Effector CD4-positive, alpha-beta T cell (primary cell): ENCODE measurements around the gene CHRNB2.

Source experiments
- DNase-seq: peaks from one replicate; pipeline ENCODE4 v3.0.0-alpha.2; 2020

The CHRNB2 gene

GRCh38 chr1:154611150-154611862 lies 43.7 kb downstream of the CHRNB2 start:
- no peak for DNase-seq

GRCh38 chr1:154614247-154614646 lies 46.7 kb downstream of the CHRNB2 start:
- DNase-seq = no peak

- DNase-seq = no peak
Measured at GRCh38 chr1:154614901-154615300, 47.3 kb downstream of the CHRNB2 start.

- no peak for DNase-seq
Measured at GRCh38 chr1:154615411-154615810, 47.8 kb downstream of the CHRNB2 start.

GRCh38 chr1:154616659-154617345 lies 49.2 kb downstream of the CHRNB2 start:
- no peak for DNase-seq

GRCh38 chr1:154619181-154619948 lies 51.8 kb downstream of the CHRNB2 start:
- no peak for DNase-seq

GRCh38 chr1:154620751-154621150 lies 53.2 kb downstream of the CHRNB2 start:
- DNase-seq = no peak

GRCh38 chr1:154621875-154622274 lies 54.3 kb downstream of the CHRNB2 start:
- no peak for DNase-seq

- DNase-seq = no peak
Measured at GRCh38 chr1:154622503-154623039, 55.0 kb downstream of the CHRNB2 start.

GRCh38 chr1:154623358-154623757 lies 55.8 kb downstream of the CHRNB2 start:
- DNase-seq = no peak

- no peak for DNase-seq
Measured at GRCh38 chr1:154624746-154625643, 57.4 kb downstream of the CHRNB2 start.

- no peak for DNase-seq
Measured at GRCh38 chr1:154626456-154627256, 59.1 kb downstream of the CHRNB2 start.

- peak; percentile 89 for DNase-seq
Measured at GRCh38 chr1:154627257-154628120, 59.9 kb downstream of the CHRNB2 start.

GRCh38 chr1:154628121-154628405 lies 60.5 kb downstream of the CHRNB2 start:
- no peak for DNase-seq

- DNase-seq = no peak
Measured at GRCh38 chr1:154629061-154629674, 61.6 kb downstream of the CHRNB2 start.
